ENCODE measurements around the gene PIK3C2G. TPM values are rescaled to one million over a fixed set of nuclear protein-coding genes. Genes with fewer than 3 reads are reported as not detected.

PIK3C2G gene
- polyA plus RNA-seq, 2 of the 4 experiments (the other 2 are of a cell fraction) = 0.01 TPM; not detected in 1

DNA sequence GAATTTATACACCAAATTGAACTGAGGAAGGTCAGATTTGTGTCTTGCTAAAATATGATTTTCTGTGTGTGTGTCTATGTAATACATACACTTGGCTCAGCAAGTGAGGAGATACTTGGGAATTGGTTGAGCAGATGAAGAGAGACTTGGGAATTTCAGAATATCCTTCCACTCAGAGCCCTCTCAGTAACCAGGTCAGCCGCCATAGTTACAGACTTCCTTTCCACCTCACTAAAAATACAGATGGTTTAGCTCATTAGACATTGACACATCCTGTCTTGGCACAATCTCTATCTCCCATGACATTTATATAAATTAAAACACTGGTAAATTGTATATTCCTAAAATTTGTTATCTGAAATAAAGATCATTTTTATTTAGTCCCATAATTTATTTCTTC lies 15.9 kb downstream of the PIK3C2G start:
- H3K9me3 ChIP-seq = no peaks in the 10 kb centered on the region
- POLR2A ChIA-PET = no interaction called here
- H3K4me2 ChIP-seq = no peak overlapping the region
- no peak for DNase-seq (ENCODE audit: low read depth in 1 of 2, low spot score in 1 of 2)
- no peaks in the 10 kb centered on the region for H3K4me1 ChIP-seq
- H3K4me3 ChIP-seq = no peak overlapping the region
- 0% methylated on average over 1 of the region's 1 CpG for WGBS (ENCODE audit: missing lambda C conversion rate)
- no peak overlapping the region for H3K27ac ChIP-seq
- no peak for TF ChIP-seq HEYL (CRISPR knock-in tag; IDR thresholded peaks at IDR 0.05)
- TF ChIP-seq TFCP2L1 (CRISPR knock-in tag; IDR thresholded peaks at IDR 0.05) = no peak
- no peak for TF ChIP-seq NFE2L2 (conservative IDR thresholded peaks at IDR 0.05; ENCODE audit: low read length)
- TF ChIP-seq ZNF302 (CRISPR knock-in tag; IDR thresholded peaks at IDR 0.05) = no peak
- no peak for TF ChIP-seq MAFK (IDR thresholded peaks at IDR 0.05; ENCODE audit: partially characterized antibody)
- no peak for TF ChIP-seq RFX5 (IDR thresholded peaks at IDR 0.05)
- no peak for TF ChIP-seq ZC3H11A (IDR thresholded peaks at IDR 0.05)
- TF ChIP-seq KDM1A (IDR thresholded peaks at IDR 0.05; ENCODE audit: low read depth) = no peak
- TF ChIP-seq PBX3 (IDR thresholded peaks at IDR 0.05) = no peak
- TF ChIP-seq HES2 (IDR thresholded peaks at IDR 0.05) = no peak
- no peak for TF ChIP-seq RARB (CRISPR knock-in tag; IDR thresholded peaks at IDR 0.05)
- ATAC-seq = no peak
- CTCF ChIA-PET = no interaction called here
- FAIRE-seq = no peak

GRCh38 chr12:18280728-18281127 lies 19.4 kb downstream of the PIK3C2G start:
- H3K4me3 ChIP-seq = no peak overlapping the region
- FAIRE-seq = peak; percentile 49
- POLR2A ChIA-PET = no interaction called here
- DNase-seq (ENCODE audit: low read depth in 1 of 2, low spot score in 1 of 2) = no peak
- no peak overlapping the region for H3K27ac ChIP-seq
- no peaks in the 10 kb centered on the region for H3K4me1 ChIP-seq
- CTCF ChIA-PET = no interaction called here
- ATAC-seq = no peak
- 0 out of 3 replicates have a peak, but pooled peaks cover 2% of the 10 kb centered on the region for H3K9me3 ChIP-seq
- TF ChIP-seq CHD4 (IDR thresholded peaks at IDR 0.05; ENCODE audit: borderline replicate concordance) (no peak), ZFP36 (IDR thresholded peaks at IDR 0.05; ENCODE audit: borderline replicate concordance, partially characterized antibody) (no peak), EHF (CRISPR knock-in tag; IDR thresholded peaks at IDR 0.05) (no peak), HES2 (IDR thresholded peaks at IDR 0.05) (no peak), FOSB (CRISPR knock-in tag; IDR thresholded peaks at IDR 0.05) (no peak), ESRRA (IDR thresholded peaks at IDR 0.05; ENCODE audit: borderline replicate concordance, low read length) (no peak), RFX5 (IDR thresholded peaks at IDR 0.05) (no peak), RCOR1 (IDR thresholded peaks at IDR 0.05; ENCODE audit: low read depth, low read length) (no peak), HOXB13 (CRISPR knock-in tag; IDR thresholded peaks at IDR 0.05; ENCODE audit: low read depth) (no peak)
- H3K4me2 ChIP-seq = no peak overlapping the region
- WGBS (ENCODE audit: missing lambda C conversion rate) = 66% methylated on average over 1 of the region's 1 CpG

- no peak overlapping the region for H3K27ac ChIP-seq
- CTCF ChIA-PET = no interaction called here
- WGBS (ENCODE audit: missing lambda C conversion rate) = 17% methylated on average over 3 of the region's 3 CpGs
- no peak for ATAC-seq
- no peaks in the 10 kb centered on the region for H3K4me1 ChIP-seq
- POLR2A ChIA-PET = no interaction called here
- 0 out of 3 replicates have a peak, but pooled peaks cover 5% of the 10 kb centered on the region for H3K9me3 ChIP-seq
- no peak overlapping the region for H3K4me3 ChIP-seq
- DNase-seq (ENCODE audit: low read depth in 1 of 2, low spot score in 1 of 2) = no peak
- H3K4me2 ChIP-seq = no peak overlapping the region
- FAIRE-seq = no peak
- TF ChIP-seq, protein P1, sequence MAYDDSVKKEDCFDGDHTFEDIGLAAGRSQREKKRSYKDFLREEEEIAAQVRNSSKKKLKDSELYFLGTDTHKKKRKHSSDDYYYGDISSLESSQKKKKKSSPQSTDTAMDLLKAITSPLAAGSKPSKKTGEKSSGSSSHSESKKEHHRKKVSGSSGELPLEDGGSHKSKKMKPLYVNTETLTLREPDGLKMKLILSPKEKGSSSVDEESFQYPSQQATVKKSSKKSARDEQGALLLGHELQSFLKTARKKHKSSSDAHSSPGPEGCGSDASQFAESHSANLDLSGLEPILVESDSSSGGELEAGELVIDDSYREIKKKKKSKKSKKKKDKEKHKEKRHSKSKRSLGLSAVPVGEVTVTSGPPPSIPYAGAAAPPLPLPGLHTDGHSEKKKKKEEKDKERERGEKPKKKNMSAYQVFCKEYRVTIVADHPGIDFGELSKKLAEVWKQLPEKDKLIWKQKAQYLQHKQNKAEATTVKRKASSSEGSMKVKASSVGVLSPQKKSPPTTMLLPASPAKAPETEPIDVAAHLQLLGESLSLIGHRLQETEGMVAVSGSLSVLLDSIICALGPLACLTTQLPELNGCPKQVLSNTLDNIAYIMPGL (CRISPR knock-in tag; IDR thresholded peaks at IDR 0.05; ENCODE audit: borderline replicate concordance) = no peak
- TF ChIP-seq, protein P2, sequence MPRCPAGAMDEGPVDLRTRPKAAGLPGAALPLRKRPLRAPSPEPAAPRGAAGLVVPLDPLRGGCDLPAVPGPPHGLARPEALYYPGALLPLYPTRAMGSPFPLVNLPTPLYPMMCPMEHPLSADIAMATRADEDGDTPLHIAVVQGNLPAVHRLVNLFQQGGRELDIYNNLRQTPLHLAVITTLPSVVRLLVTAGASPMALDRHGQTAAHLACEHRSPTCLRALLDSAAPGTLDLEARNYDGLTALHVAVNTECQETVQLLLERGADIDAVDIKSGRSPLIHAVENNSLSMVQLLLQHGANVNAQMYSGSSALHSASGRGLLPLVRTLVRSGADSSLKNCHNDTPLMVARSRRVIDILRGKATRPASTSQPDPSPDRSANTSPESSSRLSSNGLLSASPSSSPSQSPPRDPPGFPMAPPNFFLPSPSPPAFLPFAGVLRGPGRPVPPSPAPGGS (IDR thresholded peaks at IDR 0.05) = no peak
- no peak for TF ChIP-seq HOXA7 (CRISPR knock-in tag; IDR thresholded peaks at IDR 0.05)
- no peak for TF ChIP-seq POLR2AphosphoS2 (conservative IDR thresholded peaks at IDR 0.05; ENCODE audit: low read length)
- no peak for TF ChIP-seq MAX (IDR thresholded peaks at IDR 0.05)
- TF ChIP-seq HDAC2 (IDR thresholded peaks at IDR 0.05) = no peak
- TF ChIP-seq EHMT2 (IDR thresholded peaks at IDR 0.05; ENCODE audit: low read depth) = no peak
- no peak for TF ChIP-seq NPAS2 (CRISPR knock-in tag; IDR thresholded peaks at IDR 0.05; ENCODE audit: borderline replicate concordance)
- no peak for TF ChIP-seq RAD21 (conservative IDR thresholded peaks at IDR 0.05 in 1 of 2, IDR thresholded peaks at IDR 0.05 in 1 of 2)
- no peak for TF ChIP-seq FOSL2 (IDR thresholded peaks at IDR 0.05)
- no peak for TF ChIP-seq FOSL2 (CRISPR knock-in tag; IDR thresholded peaks at IDR 0.05)
- no peak for TF ChIP-seq HOXB5 (CRISPR knock-in tag; IDR thresholded peaks at IDR 0.05)
- TF ChIP-seq MYC (IDR thresholded peaks at IDR 0.05; ENCODE audit: borderline replicate concordance, low read length) = no peak
- TF ChIP-seq SMC3 (IDR thresholded peaks at IDR 0.05) = no peak
- TF ChIP-seq TP53 (CRISPR knock-in tag; IDR thresholded peaks at IDR 0.05) = no peak
- no peak for TF ChIP-seq GATA3 (IDR thresholded peaks at IDR 0.05; ENCODE audit: borderline replicate concordance)
- no peak for TF ChIP-seq RCOR1 (IDR thresholded peaks at IDR 0.05; ENCODE audit: low read depth, low read length)
- no peak for TF ChIP-seq NR3C1 (IDR thresholded peaks at IDR 0.05)
These were observed 20.6 kb downstream of the PIK3C2G start for GRCh38 chr12:18281941-18282340.
